HEK293 (cell line): ENCODE results near the gene HIPK1.

ENCODE experiments used
- HOXC10 ChIP-seq: sonication (generic); formaldehyde crosslinking; IDR thresholded peaks from 2 replicates; pipeline ENCODE4 v1.8.1; 2023; ENCODE audit warnings: mild to moderate bottlenecking, missing genetic modification reagents
- ZNF155 ChIP-seq: fragments of 450-650 bp; formaldehyde crosslinking; IDR thresholded peaks from 2 replicates; pipeline ENCODE4 v1.5.1; 2016; ENCODE audit warnings: missing biosample characterization, missing genetic modification characterization
- ZNF274 ChIP-seq, 2 experiments: fragments of 200-500 bp in 1 of 2; fragments of 450-650 bp in 1 of 2; sonication (Bioruptor generic) in 1 of 2; formaldehyde crosslinking in 1 of 2; IDR thresholded peaks; 2 replicates each; pipeline versions ENCODE4 v1.5.1 to v1.6.1; 2014 to 2016; ENCODE audit warnings: borderline replicate concordance in 1 of 2, inconsistent platforms in 1 of 2, low read length in 1 of 2, missing biosample characterization in 1 of 2, missing genetic modification characterization in 1 of 2
- ZNF555 ChIP-seq: fragments of 450-650 bp; formaldehyde crosslinking; conservative IDR thresholded peaks from 2 replicates; pipeline ENCODE4 v1.5.1; 2017; ENCODE audit warnings: missing biosample characterization, mild to moderate bottlenecking, missing genetic modification characterization, inconsistent platforms
- ZNF596 ChIP-seq: fragments of 450-650 bp; IDR thresholded peaks from 2 replicates; pipeline ENCODE4 v1.5.0; 2018; ENCODE audit warnings: missing biosample characterization, mild to moderate bottlenecking, missing genetic modification characterization, moderate library complexity
- TF ChIP-seq, protein P1 (sequence below): fragments of 450-650 bp; formaldehyde crosslinking; IDR thresholded peaks from 2 replicates; pipeline ENCODE4 v1.5.1; 2016; ENCODE audit warnings: missing biosample characterization, missing genetic modification characterization, low read depth
- TF ChIP-seq, protein P2 (sequence below): fragments of 450-650 bp; formaldehyde crosslinking; IDR thresholded peaks from 2 replicates; pipeline ENCODE4 v1.5.1; 2016; ENCODE audit warnings: missing biosample characterization, missing genetic modification characterization
- TF ChIP-seq, protein P3 (sequence below): fragments of 450-650 bp; IDR thresholded peaks from 2 replicates; pipeline ENCODE4 v1.5.1; 2018; ENCODE audit warnings: missing biosample characterization, missing genetic modification characterization
- TF ChIP-seq, protein P4 (sequence below): fragments of 450-650 bp; formaldehyde crosslinking; IDR thresholded peaks from 2 replicates; pipeline ENCODE4 v1.5.1; 2016; ENCODE audit warnings: missing biosample characterization, missing genetic modification characterization, borderline replicate concordance
- TF ChIP-seq, protein P5 (sequence below): fragments of 450-650 bp; formaldehyde crosslinking; IDR thresholded peaks from 2 replicates; pipeline ENCODE4 v1.5.1; 2016; ENCODE audit warnings: missing biosample characterization, missing genetic modification characterization

DNA sequence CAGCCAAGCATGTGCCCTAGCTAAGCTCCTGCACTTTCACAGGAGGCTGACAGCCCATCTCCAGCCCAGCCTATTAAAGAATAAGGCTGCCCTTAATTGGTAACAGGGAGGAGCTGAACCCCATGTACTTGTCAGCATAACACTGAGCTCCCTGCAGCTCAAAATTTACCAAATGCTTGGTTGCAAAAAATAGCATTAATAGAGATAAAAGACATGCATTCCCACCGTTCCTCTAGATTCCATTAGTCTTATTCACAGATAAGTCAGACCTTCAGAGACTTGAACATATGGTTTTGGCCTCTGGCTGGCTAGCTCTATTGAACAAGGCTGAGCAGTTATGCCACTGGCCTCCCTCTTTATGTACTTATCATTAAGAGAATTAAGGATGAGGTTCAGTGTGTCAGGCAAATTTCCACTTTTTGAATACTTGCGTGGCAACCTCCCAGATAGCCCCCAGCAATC, 79.4 kb downstream of the HIPK1 start:
- TF ChIP-seq ZNF596 (no peak), ZNF155 (tag by site-specific recombination) (no peak), ZNF274 (IDR thresholded peaks at IDR 0.05; ENCODE audit: low read length) (no peak), ZNF274 (tag by site-specific recombination; IDR thresholded peaks at IDR 0.05; ENCODE audit: borderline replicate concordance) (no peak), ZNF555 (no peak), HOXC10 (CRISPR knock-in tag) (no peak)
- TF ChIP-seq, protein P1, sequence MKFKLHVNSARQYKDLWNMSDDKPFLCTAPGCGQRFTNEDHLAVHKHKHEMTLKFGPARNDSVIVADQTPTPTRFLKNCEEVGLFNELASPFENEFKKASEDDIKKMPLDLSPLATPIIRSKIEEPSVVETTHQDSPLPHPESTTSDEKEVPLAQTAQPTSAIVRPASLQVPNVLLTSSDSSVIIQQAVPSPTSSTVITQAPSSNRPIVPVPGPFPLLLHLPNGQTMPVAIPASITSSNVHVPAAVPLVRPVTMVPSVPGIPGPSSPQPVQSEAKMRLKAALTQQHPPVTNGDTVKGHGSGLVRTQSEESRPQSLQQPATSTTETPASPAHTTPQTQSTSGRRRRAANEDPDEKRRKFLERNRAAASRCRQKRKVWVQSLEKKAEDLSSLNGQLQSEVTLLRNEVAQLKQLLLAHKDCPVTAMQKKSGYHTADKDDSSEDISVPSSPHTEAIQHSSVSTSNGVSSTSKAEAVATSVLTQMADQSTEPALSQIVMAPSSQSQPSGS (tag by site-specific recombination) = no peak
- TF ChIP-seq, protein P2, sequence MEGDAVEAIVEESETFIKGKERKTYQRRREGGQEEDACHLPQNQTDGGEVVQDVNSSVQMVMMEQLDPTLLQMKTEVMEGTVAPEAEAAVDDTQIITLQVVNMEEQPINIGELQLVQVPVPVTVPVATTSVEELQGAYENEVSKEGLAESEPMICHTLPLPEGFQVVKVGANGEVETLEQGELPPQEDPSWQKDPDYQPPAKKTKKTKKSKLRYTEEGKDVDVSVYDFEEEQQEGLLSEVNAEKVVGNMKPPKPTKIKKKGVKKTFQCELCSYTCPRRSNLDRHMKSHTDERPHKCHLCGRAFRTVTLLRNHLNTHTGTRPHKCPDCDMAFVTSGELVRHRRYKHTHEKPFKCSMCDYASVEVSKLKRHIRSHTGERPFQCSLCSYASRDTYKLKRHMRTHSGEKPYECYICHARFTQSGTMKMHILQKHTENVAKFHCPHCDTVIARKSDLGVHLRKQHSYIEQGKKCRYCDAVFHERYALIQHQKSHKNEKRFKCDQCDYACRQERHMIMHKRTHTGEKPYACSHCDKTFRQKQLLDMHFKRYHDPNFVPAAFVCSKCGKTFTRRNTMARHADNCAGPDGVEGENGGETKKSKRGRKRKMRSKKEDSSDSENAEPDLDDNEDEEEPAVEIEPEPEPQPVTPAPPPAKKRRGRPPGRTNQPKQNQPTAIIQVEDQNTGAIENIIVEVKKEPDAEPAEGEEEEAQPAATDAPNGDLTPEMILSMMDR (tag by site-specific recombination) = no peak
- TF ChIP-seq, protein P3, sequence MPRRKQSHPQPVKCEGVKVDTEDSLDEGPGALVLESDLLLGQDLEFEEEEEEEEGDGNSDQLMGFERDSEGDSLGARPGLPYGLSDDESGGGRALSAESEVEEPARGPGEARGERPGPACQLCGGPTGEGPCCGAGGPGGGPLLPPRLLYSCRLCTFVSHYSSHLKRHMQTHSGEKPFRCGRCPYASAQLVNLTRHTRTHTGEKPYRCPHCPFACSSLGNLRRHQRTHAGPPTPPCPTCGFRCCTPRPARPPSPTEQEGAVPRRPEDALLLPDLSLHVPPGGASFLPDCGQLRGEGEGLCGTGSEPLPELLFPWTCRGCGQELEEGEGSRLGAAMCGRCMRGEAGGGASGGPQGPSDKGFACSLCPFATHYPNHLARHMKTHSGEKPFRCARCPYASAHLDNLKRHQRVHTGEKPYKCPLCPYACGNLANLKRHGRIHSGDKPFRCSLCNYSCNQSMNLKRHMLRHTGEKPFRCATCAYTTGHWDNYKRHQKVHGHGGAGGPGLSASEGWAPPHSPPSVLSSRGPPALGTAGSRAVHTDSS (tag by site-specific recombination) = no peak
- TF ChIP-seq, protein P4, sequence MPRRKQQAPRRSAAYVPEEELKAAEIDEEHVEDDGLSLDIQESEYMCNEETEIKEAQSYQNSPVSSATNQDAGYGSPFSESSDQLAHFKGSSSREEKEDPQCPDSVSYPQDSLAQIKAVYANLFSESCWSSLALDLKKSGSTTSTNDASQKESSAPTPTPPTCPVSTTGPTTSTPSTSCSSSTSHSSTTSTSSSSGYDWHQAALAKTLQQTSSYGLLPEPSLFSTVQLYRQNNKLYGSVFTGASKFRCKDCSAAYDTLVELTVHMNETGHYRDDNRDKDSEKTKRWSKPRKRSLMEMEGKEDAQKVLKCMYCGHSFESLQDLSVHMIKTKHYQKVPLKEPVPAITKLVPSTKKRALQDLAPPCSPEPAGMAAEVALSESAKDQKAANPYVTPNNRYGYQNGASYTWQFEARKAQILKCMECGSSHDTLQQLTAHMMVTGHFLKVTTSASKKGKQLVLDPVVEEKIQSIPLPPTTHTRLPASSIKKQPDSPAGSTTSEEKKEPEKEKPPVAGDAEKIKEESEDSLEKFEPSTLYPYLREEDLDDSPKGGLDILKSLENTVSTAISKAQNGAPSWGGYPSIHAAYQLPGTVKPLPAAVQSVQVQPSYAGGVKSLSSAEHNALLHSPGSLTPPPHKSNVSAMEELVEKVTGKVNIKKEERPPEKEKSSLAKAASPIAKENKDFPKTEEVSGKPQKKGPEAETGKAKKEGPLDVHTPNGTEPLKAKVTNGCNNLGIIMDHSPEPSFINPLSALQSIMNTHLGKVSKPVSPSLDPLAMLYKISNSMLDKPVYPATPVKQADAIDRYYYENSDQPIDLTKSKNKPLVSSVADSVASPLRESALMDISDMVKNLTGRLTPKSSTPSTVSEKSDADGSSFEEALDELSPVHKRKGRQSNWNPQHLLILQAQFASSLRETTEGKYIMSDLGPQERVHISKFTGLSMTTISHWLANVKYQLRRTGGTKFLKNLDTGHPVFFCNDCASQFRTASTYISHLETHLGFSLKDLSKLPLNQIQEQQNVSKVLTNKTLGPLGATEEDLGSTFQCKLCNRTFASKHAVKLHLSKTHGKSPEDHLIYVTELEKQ (tag by site-specific recombination) = no peak
- TF ChIP-seq, protein P5, sequence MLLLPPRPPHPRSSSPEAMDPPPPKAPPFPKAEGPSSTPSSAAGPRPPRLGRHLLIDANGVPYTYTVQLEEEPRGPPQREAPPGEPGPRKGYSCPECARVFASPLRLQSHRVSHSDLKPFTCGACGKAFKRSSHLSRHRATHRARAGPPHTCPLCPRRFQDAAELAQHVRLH (tag by site-specific recombination) = no peak
